Measurements from ENCODE around the gene AMMECR1L. TPM values are rescaled to one million over a fixed set of nuclear protein-coding genes. Genes with fewer than 3 reads are reported as not detected.
"Not testable (repeated sequence)": the region's sequence is repeated elsewhere in the genome, so short reads cannot be mapped to it uniquely, and the experiment has no call there.

AMMECR1L gene
- polyA plus RNA-seq, 1 donor from 2014 or later, result 19.5 TPM

- no peak for TF ChIP-seq REST (IDR thresholded peaks at IDR 0.05; ENCODE audit: borderline replicate concordance)
- no peak for TF ChIP-seq POLR2AphosphoS5 (IDR thresholded peaks at IDR 0.05)
- no peak for TF ChIP-seq SMC3 (conservative IDR thresholded peaks at IDR 0.05; ENCODE audit: poor library complexity)
Observed at GRCh38 chr2:127893033-127893432, 7.3 kb upstream of the AMMECR1L start (continued).

- H3K79me2 ChIP-seq (replicated peaks; ENCODE audit: insufficient read depth, low read length), result peaks cover 13% of the 10 kb centered on the region
- no peaks in the 10 kb centered on the region for H4K20me1 ChIP-seq (ENCODE audit: insufficient read depth)
- no peak overlapping the region for H3K27ac ChIP-seq (ENCODE audit: low read length)
- H3K9me3 ChIP-seq (ENCODE audit: low read length), result no peaks in the 10 kb centered on the region
- H2AFZ ChIP-seq (ENCODE audit: low read depth, low read length), result no peak overlapping the region
- peaks cover 2% of the 10 kb centered on the region for H3F3A ChIP-seq (ENCODE audit: insufficient read depth, low read length, poor library complexity, severe bottlenecking)
- no peak overlapping the region for H3K9ac ChIP-seq (ENCODE audit: low read length)
- no peak overlapping the region for H3K4me2 ChIP-seq (ENCODE audit: low read length)
- H3K9me2 ChIP-seq (ENCODE audit: insufficient read depth, low read length), result no peaks in the 10 kb centered on the region
- no peaks in the 10 kb centered on the region for H3K27me3 ChIP-seq (ENCODE audit: insufficient read depth, low read depth, low read length)
- TF ChIP-seq EP300 (conservative IDR thresholded peaks at IDR 0.05; ENCODE audit: poor library complexity, severe bottlenecking) (no peak), CTCF (IDR thresholded peaks at IDR 0.05; ENCODE audit: poor library complexity, severe bottlenecking) (no peak), RAD21 (conservative IDR thresholded peaks at IDR 0.05) (no peak), SMC3 (conservative IDR thresholded peaks at IDR 0.05; ENCODE audit: poor library complexity) (no peak), MXI1 (conservative IDR thresholded peaks at IDR 0.05; ENCODE audit: poor library complexity, severe bottlenecking) (no peak), POLR2AphosphoS5 (IDR thresholded peaks at IDR 0.05) (no peak), REST (IDR thresholded peaks at IDR 0.05; ENCODE audit: borderline replicate concordance) (no peak)
- H3K36me3 ChIP-seq (ENCODE audit: insufficient read depth, low read length), result no peaks in the 10 kb centered on the region
- no peak overlapping the region for H3K4me3 ChIP-seq (ENCODE audit: low read length)
Observed at GRCh38 chr2:127891811-127892210, 6.1 kb upstream of the AMMECR1L start.

- not testable (repeated sequence) for H3K9ac ChIP-seq (ENCODE audit: low read length); H3K36me3 ChIP-seq (ENCODE audit: insufficient read depth, low read length); H2AFZ ChIP-seq (ENCODE audit: low read depth, low read length); H3K4me2 ChIP-seq (ENCODE audit: low read length); H3K4me3 ChIP-seq (ENCODE audit: low read length); H3K27ac ChIP-seq (ENCODE audit: low read length); H3K9me2 ChIP-seq (ENCODE audit: insufficient read depth, low read length); H3F3A ChIP-seq (ENCODE audit: insufficient read depth, low read length, poor library complexity, severe bottlenecking); H4K20me1 ChIP-seq (ENCODE audit: insufficient read depth); H3K9me3 ChIP-seq (ENCODE audit: low read length); H3K27me3 ChIP-seq (ENCODE audit: insufficient read depth, low read depth, low read length)
- peaks cover 13% of the 10 kb centered on the region for H3K79me2 ChIP-seq (replicated peaks; ENCODE audit: insufficient read depth, low read length)
Observed at GRCh38 chr2:127890756-127891155, 5.0 kb upstream of the AMMECR1L start.
